RWPE2 (cell line): ENCODE results near the gene ATG5.

Experiments used
- ATAC-seq: fragments of 200-7000 bp; cut with Tn5 transposase; 3 replicates; pipeline ENCODE4 v1.9.1; 2021; ENCODE audit warnings: low read depth
- DNase-seq: peaks from one replicate; pipeline ENCODE4 v3.0.0-alpha.2; 2020; ENCODE audit warnings: low spot score
- H3K27ac ChIP-seq: fragments of 450-650 bp; 2 replicates; pipeline ENCODE4 v1.5.1; 2017; ENCODE audit warnings: mild to moderate bottlenecking; ENCODE audit not compliant: poor library complexity, severe bottlenecking
- H3K27me3 ChIP-seq: fragments of 250-450 bp; sonication (Bioruptor Pico); 2 replicates; pipeline ENCODE4 v1.5.1; 2021; ENCODE audit warnings: mild to moderate bottlenecking, moderate library complexity; ENCODE audit not compliant: insufficient read depth, poor library complexity, severe bottlenecking
- H3K36me3 ChIP-seq: fragments of 250-450 bp; sonication (Bioruptor Pico); 2 replicates; pipeline ENCODE4 v1.5.1; 2020; ENCODE audit warnings: low read depth, mild to moderate bottlenecking, moderate library complexity
- H3K4me1 ChIP-seq: fragments of 250-450 bp; sonication (Bioruptor Pico); 2 replicates; pipeline ENCODE4 v1.5.1; 2021; ENCODE audit warnings: mild to moderate bottlenecking, moderate library complexity; ENCODE audit not compliant: insufficient read depth, poor library complexity, severe bottlenecking
- H3K4me3 ChIP-seq: fragments of 250-450 bp; sonication (Bioruptor Pico); 2 replicates; pipeline ENCODE4 v1.5.1; 2021; ENCODE audit warnings: mild to moderate bottlenecking, moderate library complexity; ENCODE audit not compliant: severe bottlenecking
- H3K9me3 ChIP-seq: fragments of 250-450 bp; sonication (Bioruptor Pico); 2 replicates; pipeline ENCODE4 v1.5.1; 2021; ENCODE audit warnings: mild to moderate bottlenecking, moderate library complexity; ENCODE audit not compliant: severe bottlenecking
- CTCF ChIP-seq: fragments of 450-650 bp; IDR thresholded peaks from one replicate; pipeline ENCODE4 v1.5.1; 2017; ENCODE audit warnings: mild to moderate bottlenecking, moderate library complexity; ENCODE audit not compliant: poor library complexity, severe bottlenecking

The ATG5 gene

GRCh38 chr6:106359959-106360409 is 34.4 kb upstream of the ATG5 start:
- Histone ChIP-seq H3K4me1 (peaks cover 14% of the 10 kb centered on the region), H3K36me3 (no peaks in the 10 kb centered on the region), H3K9me3 (no peaks in the 10 kb centered on the region), H3K4me3 (peak overlapping the region; percentile 84), H3K27ac (no peak overlapping the region), H3K27me3 (no peaks in the 10 kb centered on the region)
- DNase-seq (no peak), ATAC-seq (no peak; the same call in 2 of the 3 replicates)
- no peak for TF ChIP-seq CTCF

- TF ChIP-seq CTCF, result no peak
- no peak for ATAC-seq
- Histone ChIP-seq H3K4me1 (peaks cover 6% of the 10 kb centered on the region), H3K27ac (no peak overlapping the region), H3K9me3 (no peaks in the 10 kb centered on the region), H3K27me3 (no peaks in the 10 kb centered on the region), H3K4me3 (no peak overlapping the region), H3K36me3 (no peaks in the 10 kb centered on the region)
- DNase-seq, result no peak
These were observed 30.8 kb upstream of the ATG5 start for GRCh38 chr6:106356378-106356777.

GRCh38 chr6:106347219-106347618 is 21.7 kb upstream of the ATG5 start:
- ATAC-seq, result no peak
- Histone ChIP-seq H3K27ac (no peak overlapping the region), H3K36me3 (no peaks in the 10 kb centered on the region), H3K4me1 (no peaks in the 10 kb centered on the region), H3K27me3 (no peaks in the 10 kb centered on the region), H3K4me3 (no peak overlapping the region), H3K9me3 (no peaks in the 10 kb centered on the region)
- TF ChIP-seq CTCF, result no peak
- DNase-seq, result no peak

GRCh38 chr6:106339334-106340029 is 13.9 kb upstream of the ATG5 start:
- no peak overlapping the region for H3K4me3 ChIP-seq
- peak overlapping the region; percentile 49 for H3K27ac ChIP-seq
- peak; percentile 91 for TF ChIP-seq CTCF
- ATAC-seq (peak; percentile 95), DNase-seq (peak; percentile 56)
- peaks cover 8% of the 10 kb centered on the region for H3K4me1 ChIP-seq
- no peaks in the 10 kb centered on the region for H3K27me3 ChIP-seq
- H3K9me3 ChIP-seq, result no peaks in the 10 kb centered on the region
- no peaks in the 10 kb centered on the region for H3K36me3 ChIP-seq

GRCh38 chr6:106334646-106335448 is 9.3 kb upstream of the ATG5 start:
- no peak overlapping the region for H3K27ac ChIP-seq
- H3K4me3 ChIP-seq, result no peak overlapping the region
- peak; percentile 38; the same call in 1 of the 3 replicates for ATAC-seq
- DNase-seq, result no peak
- peaks cover 5% of the 10 kb centered on the region for H3K4me1 ChIP-seq
- no peaks in the 10 kb centered on the region for H3K36me3 ChIP-seq
- TF ChIP-seq CTCF, result peak; percentile 88
- H3K9me3 ChIP-seq, result no peaks in the 10 kb centered on the region
- no peaks in the 10 kb centered on the region for H3K27me3 ChIP-seq
